GM21529 (cell line): ENCODE results near the gene CPNE4.
"Not testable (repeated sequence)": the region's sequence is repeated elsewhere in the genome, so short reads cannot be mapped to it uniquely, and the experiment has no call there.

ENCODE experiments used
- ATAC-seq: cut with Tn5 transposase; IDR thresholded peaks from one replicate; pipeline ENCODE4 v1.9.1; 2021; ENCODE audit not compliant: unreplicated experiment

Gene CPNE4

DNA sequence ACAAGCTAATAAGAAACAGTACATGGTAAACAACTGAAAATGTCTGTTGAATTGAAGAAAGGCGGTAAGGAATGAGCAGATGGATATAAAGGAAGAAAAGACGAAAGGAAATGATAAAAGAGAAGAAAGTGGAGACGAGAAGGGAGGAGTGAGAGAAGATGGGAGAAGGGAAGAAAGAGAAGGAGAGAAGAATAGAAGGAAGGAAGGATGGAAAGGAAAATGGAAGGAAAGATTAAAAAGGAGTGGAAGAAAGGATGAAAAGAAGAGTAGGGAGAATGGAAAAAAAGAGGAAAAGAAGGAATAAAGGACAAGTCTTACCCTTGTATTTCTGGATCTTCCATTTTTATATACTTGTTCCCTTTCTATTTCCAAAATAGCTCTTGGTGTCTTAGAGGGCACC, 17.7 kb downstream of the CPNE4 start:
- no peak for ATAC-seq

DNA sequence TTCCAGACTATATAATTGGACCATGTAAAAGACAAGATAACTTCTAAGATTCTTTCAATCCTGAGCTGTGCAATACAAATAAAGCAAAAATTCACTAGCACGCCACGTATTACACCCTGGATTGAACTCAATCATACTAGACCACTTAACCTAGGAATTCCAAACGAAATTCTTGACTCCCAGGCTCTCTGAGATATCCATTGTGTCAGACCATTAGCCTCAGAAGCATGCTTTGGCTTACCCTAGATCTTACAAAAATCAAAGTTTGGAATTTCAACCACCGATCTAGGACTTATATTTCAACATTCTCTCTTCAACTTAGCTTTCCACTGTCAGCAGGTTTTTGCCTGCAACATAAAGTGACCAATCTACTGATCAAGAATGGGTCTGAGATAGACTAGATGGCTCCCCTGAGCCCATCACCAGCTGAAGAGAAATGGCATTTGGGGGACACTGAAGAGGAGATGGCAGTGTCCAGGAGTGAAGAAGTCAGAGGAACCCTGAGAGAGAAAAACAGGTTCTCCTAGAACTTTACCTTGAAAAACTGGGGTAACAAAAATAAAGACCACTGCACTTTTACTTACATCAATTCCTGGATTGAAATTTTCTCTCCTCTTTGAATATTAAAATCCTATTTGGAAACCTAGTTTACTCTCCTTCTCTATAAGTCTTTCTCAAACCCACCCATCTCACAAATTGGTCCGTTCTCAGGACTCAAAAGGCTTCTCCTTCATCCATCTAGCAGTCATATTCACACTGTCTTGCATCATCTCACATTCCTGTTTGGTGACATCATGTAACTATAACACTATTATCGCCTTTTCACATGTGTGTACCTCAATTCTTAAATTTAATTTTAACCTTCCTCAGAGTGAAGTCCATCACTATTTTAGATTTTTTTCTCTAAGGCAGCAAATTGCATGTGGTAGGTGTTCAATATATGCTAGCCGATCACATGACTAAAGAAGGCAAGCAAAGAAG, 18.5 kb downstream of the CPNE4 start:
- no peak for ATAC-seq

DNA sequence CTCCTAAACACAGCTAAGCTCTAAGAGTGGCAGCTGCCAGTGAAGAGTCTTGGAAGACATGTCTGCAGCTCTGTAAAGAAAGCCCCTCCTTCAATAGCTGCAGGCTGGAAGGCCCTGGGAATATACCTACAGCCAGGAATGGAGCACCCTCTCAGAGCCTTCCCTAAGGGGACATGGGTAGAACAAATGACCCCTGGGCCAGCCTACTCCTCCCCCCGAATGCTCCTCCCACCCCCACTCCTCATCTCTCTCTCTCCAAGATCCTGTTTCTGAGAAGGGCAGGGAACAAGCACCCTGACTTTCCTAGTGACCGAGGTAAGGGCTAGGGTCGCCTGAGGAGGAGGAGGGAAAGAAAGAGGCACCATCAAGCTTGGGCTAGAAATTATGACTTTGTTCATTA, 20.7 kb downstream of the CPNE4 start:
- no peak for ATAC-seq

DNA sequence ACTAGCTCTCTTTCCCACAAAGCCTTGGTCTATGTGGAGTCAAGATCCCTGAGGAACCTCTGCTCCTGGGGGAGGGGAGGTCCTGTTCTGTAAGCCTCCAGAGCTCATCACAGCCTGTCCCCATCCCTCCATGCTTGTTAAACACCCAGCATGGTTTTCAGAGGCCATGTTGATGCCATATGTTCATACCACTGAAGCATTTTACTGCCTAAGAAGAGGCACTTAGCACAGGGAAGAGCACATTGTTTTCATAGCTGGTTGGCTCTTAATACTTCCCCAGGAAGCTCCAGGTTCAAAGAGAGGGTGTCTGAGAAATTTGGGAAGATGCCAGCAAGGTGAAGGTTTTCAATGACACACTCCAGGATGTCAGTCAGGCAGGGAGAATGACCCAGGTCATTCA, 25.6 kb downstream of the CPNE4 start:
- ATAC-seq: no peak

DNA sequence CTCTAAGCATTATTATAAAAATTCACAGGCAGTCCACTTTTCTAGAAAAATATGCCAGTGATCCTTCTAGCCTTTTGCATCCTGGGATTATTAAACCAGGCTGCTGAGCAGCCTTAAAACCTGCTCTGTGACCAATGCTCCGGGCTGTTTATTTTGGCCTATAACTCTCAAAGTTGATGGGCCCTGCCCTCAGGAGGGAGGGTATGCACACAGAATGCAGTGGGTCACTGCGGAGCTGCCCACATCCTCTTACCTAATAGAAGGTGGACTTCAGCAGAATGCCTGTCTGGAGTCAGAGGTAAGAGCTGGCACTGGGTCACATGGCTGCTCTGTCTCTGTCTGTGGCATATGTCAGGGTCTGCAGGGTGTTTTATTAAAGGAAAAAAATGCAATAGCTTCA, 26.0 kb downstream of the CPNE4 start:
- ATAC-seq: no peak

DNA sequence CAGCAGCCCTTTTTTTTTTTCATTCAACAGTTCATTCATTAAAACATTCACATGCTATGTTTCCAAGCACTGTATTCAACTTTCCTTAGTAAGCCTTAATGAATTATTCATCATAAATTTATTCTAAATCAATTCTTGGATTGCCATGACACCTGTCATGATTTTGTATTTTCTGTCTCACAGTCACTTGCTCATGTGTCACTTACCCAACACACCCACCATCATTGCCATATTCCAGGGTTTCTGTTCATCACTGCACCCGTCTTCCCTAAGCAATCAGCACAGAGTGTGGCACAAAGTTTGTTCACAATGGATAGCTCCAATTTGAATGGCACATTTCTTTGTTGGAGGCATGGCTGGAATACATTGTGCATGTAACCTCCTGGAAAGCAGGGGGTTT, 27.2 kb downstream of the CPNE4 start:
- ATAC-seq: no peak

DNA sequence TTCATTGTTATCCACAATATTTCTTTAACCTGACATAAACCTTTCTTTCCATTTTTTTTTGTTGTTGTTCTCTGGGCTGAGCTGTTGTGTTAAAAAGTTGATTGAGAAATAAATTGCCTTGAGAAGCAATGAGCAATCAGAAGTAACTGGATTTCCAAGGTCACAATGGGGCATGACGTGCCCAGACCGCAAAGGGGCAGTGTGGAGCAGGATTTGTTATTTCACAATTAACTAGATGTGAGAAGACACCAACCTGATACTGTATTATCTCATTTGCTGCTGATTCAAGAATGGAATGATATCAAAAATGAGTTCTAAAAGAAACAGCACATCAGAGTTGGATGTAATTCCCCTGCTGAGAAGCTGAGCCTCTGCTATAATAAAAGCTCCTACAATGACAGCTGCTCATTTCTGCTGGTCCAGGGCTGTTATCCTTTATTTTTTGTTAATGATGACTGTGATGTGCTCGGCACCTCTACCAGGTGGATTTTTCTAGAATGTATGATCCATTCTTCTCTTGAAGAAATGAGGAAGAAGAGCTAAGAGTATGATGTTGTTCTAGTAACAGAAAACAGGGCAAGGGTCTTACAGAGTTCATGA, 28.1 kb downstream of the CPNE4 start:
- ATAC-seq: no peak

DNA sequence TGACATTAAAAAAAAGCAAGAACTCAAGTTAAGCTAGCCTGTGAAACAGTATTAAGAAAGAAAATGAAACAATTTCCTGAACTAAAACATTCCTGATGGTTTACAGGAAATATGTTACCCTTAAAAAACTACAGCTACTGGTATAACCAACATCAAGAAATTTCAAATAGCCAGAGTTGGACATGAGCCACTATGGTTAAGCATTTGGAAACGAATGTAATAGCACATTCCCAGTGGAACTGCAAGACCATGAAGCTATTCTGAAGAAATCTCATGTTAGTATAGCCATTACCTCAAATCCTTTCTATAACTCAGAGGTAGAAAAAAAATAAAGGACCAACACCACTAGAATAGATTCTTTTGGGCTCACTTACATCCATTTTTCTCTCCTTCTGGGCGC, 30.2 kb downstream of the CPNE4 start:
- no peak for ATAC-seq

DNA sequence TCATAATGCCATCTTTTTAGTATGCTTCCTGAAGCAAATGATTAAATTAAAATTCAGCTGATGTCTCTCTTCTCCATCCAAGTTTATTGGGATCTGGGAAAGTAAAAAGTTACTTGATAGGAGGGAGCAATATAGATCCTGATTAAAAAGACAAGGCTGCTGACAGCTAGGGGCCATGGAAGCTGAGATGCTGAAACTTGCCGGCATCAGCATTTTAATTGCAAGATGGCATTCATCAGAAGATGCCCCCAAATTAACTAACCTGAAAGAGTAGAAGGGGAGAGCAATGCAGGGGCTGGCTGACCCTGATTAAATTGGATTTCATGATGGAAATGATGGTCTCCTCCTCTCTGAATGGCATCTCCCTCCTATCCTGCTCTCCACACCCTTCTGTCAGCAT, 31.1 kb downstream of the CPNE4 start:
- ATAC-seq: no peak

DNA sequence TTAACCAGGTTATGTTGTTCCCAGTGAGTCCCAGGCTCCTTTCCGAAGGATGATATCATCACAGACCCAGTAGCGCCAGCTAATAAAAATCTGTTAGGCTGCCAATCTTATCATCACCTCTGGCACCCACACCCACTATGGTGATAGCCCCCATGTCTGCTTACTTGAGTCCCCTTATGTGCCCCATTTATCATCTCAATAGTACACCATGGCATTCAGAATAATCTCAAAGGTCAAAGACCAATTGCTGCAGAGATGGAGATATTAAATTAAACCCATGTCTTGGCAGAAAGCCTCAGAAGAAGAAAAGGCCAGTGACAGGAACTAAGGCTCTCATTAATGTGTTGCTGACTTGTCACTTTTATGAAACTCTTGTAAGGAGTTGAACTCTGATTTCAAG, 32.8 kb downstream of the CPNE4 start:
- no peak for ATAC-seq

DNA sequence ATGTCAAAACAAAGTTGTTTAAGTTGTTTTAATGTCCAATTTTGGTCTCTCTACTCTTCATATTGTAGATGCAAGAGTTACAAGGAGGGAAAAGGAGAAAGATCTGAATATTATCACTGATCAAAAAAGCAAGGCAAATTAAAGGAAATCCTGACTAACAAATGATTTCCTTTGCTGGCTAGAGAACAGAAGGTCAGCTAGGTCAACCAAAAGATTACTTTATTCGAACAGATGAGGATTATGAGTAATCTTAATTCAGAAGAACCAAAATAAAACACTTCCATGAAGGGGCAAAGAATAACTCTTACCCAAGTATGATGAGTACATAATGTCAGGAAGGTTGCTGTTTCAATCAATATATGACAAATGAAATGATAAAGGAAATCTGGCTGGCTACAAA, 33.8 kb downstream of the CPNE4 start:
- no peak for ATAC-seq

DNA sequence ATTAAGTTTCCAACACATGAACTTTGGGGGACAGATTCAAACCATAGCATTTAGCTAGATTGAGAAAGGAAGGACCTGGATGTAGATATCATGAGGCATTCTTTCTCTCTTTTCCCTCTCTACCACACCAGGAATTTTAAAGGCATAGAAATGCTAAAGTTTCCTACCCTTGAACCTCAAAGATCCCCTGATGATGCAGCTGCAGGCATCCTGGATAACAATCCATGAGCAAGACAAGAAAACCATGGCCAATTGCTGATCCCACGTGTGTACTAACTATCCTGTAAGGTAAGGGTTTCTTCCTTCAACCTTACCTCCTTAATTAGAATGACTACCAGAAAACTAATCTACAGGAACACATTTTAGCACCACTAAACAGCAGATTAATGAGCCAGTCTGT, 36.8 kb downstream of the CPNE4 start:
- ATAC-seq: no peak

DNA sequence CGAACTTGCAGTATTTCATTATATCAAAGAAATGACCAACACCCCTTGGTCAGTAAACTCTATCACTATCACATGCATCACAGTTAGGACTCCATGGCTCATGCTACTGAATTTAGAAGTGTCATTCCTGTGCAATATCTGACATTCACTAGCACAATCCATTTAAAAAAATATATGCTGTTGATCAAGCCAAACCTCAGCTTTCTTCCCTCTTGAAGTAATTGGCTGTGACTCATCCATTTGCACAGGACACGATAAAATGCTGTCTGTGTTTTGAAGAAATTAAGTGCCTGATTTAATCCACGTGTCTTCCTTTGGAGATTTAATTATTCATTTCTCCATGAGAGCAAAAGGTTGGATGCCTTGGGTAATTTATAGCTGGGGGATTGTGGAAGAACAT, 38.9 kb downstream of the CPNE4 start:
- ATAC-seq: no peak

DNA sequence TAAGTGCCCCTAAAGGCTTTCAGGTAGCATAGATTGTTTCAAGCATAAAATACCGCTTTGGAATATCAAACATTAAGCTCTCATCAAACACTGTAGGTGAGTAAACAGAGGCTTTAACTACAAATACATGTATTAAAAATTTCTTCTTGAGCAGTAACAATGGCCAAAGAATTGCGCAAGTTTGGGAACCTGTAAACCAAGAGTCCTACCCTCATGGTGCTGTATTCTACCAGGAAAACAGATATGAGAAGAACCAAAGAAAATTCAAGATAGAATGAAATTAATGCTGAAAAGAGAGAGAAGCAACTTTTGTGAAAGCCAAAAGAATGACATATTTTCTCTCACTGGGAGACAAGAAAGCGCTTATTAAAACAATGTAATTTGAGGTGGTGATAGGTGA, 45.5 kb downstream of the CPNE4 start:
- ATAC-seq: no peak

DNA sequence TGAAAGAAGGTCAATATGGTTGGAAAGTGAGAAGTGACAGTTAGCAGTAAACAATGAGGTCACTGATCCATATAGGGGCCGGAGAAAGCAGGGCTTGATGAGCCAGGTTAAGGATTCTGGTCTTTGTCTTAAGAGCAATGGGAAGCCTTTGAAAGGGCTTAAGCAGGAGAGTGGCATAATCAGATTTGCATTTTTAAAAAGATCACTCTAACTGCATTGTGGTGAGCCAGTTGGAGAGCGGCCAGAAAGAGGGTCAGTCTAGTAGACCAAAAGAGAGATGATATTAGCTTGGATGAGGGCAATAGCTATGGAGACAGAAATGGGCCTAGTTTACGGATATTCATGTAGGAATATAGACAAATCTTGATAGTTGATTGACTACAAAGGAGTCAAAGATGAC, 46.6 kb downstream of the CPNE4 start:
- no peak for ATAC-seq

DNA sequence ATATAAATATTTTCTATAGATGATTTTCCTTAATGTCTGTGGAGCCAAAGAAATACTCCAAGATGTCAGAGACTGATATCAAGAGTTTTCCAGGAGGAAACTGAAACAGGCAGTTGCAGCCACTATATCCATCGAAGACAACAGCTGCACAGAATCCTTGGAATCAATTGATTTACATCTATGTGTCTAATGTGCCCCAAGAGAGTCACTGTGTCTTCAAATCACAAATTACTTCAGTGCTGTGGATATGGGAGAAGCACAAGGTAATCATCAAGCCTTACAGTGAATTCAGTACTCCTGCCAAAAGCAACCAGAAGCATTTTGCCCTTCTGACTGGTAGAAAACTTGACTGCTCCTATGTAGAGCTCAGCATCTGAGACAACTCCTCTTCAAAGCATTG, 51.1 kb downstream of the CPNE4 start:
- no peak for ATAC-seq

DNA sequence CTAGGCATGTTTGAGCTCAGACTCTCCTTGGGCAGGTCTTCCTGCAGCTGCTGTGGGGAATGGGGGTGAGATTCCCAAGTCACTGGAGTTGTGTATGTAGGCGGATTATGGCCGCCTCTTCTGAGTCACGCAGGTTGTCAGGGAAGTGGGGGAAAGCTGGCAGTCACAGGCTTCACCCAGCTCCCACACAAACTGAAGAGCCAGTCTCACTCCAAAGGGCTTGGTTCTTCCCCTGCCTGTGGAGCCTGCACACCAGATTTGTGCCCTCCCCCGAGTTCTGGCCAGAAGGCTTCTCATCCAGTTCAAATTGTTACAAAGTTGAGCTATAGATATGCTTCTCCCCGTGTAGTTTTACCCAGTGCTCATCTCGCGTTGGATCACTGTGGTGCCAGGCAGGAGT, 53.5 kb downstream of the CPNE4 start:
- no peak for ATAC-seq

DNA sequence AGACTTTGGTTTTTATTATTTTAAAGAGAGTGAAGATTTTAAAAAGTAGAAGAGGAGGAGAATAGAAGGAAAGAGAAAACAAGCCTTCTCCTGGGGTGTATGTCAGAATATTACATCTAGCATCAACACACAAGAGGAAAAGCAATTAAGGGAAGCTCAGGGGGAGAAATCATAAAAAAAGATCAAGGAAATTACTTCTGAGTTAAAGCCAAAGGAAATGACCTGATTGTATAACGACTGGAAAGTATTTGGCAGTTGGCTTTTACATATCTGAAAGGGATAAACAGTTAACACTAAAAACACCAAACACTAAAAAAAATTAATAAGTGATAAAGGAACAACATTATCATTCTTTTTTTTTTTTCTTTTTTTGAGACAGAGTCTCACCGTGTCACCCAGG, 58.4 kb downstream of the CPNE4 start:
- ATAC-seq: no peak

DNA sequence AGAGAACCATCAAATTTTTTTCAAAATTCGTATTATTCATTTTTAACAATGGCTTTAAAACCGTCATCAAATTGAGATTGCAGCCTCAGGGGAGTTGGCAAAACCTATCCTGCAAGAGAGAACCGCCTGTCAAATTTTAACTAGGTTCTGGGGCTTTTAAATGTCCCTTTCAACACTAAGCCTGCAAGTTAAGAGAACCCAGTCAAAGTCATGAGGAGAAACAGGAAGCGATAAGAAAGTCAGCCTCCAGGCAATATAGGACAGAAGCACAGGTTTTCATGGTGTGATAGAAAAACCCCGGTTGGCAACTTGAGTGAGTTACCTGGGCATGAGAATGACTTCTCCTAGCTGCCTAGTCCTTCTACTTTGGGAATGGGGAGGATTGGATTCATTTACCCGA, 59.8 kb downstream of the CPNE4 start:
- no peak for ATAC-seq

DNA sequence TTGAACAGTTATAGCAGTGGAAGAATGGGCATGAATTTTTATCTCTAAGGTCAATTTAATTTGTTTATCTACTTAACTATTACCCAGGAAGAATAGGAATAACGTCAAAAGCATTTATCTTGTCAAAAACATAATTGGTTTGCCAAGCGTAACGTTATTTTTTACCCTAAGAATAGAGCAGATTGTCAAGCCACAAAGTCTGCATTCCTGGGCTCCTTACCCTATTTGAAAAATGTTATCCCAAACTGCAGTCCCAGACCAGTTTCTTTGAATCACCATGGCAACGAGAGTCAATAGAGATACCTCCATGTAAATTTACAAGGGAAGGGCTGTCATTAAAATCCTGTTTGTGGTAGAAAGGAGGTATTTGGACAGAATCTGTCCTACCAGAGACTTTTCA, 61.1 kb downstream of the CPNE4 start:
- no peak for ATAC-seq

DNA sequence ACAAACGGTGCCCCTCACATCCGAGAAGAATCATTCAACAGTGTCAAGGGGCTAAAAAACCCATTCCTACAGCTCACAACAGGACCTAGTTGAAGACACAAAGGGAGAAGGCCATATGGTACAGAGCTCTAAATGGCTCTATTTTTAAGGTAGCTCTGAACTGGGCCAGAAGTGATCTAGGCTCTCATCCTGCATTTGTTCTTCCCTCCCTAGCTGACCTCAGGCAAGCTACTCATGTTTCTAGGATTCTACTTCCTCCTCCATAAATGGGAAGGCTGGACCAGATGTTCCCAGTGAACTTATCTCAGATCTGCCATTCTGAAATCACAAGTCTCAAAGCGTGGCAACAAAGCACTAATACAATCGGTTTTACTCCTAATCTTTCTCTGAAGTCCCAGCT, 62.3 kb downstream of the CPNE4 start:
- ATAC-seq: no peak

DNA sequence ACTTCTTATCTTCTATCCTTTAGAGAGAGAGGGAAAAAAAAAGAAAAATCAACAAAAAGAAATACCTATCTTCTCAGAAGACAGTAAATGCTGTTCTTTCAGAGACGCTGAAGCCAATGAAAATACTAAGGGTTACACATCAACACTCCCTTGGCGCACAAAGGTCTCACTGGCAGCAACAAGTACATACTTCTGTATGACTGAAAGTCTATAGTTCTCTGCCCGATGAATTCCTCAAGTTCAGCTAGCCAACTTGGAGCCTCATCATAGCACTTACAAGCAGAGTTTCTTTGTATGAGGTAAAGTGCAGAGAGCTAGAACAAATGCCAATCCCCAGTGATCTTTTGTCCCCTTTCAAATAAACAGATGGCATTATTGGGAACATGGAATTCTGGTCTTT, 62.7 kb downstream of the CPNE4 start:
- no peak for ATAC-seq

DNA sequence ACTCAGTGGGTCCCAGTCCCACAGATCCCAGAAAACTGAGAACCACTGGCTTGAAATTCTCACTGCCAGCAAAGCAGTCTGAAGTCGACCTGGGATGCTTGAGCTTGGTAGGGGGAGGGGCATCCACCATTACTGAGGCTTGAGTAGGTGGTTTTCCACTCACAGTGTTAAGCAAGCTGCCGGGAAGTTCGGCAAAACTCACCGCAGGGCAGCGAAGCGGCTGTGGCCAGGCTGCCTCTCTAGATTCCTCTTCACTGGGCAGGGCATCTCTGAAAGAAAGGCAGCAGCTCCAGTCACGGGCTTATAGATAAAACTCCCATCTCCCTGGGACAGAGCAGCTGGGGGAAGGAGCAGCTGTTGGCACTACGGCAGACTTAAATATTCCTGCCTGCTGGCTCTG, 71.4 kb downstream of the CPNE4 start:
- ATAC-seq: not testable (repeated sequence)
